Activated CD4-positive, alpha-beta T cell treated with anti-CD3 and anti-CD28 coated beads for 24 hours (primary cell): ENCODE results near the gene PNPLA2.

Source experiments
- DNase-seq, 2 donors: peaks; one replicate each; pipeline ENCODE4 v3.0.0-alpha.2; 2020; ENCODE audit warnings: low read depth in 2 of 2

PNPLA2 gene

GRCh38 chr11:858762-859339, 40.1 kb downstream of the PNPLA2 start:
- no peak for DNase-seq

- no peak for DNase-seq
These were observed 40.8 kb downstream of the PNPLA2 start for GRCh38 chr11:859394-860131.

- no peak for DNase-seq
These were observed 41.8 kb downstream of the PNPLA2 start for GRCh38 chr11:860234-861104.

- DNase-seq, result no peak
These were observed 42.4 kb downstream of the PNPLA2 start for GRCh38 chr11:861105-861479.

- DNase-seq, result no peak
These were observed 43.5 kb downstream of the PNPLA2 start for GRCh38 chr11:862081-862661.

GRCh38 chr11:862696-863022, 43.9 kb downstream of the PNPLA2 start:
- no peak for DNase-seq

GRCh38 chr11:863023-863909, 44.6 kb downstream of the PNPLA2 start:
- no peak for DNase-seq

- no peak for DNase-seq
These were observed 45.5 kb downstream of the PNPLA2 start for GRCh38 chr11:863910-864827.

- DNase-seq, result no peak
These were observed 46.2 kb downstream of the PNPLA2 start for GRCh38 chr11:864898-865297.

- DNase-seq, result no peak
These were observed 47.0 kb downstream of the PNPLA2 start for GRCh38 chr11:865462-866430.

GRCh38 chr11:866481-866880, 47.8 kb downstream of the PNPLA2 start:
- no peak for DNase-seq

- no peak for DNase-seq
These were observed 49.2 kb downstream of the PNPLA2 start for GRCh38 chr11:867856-868358.

- no peak for DNase-seq
These were observed 49.7 kb downstream of the PNPLA2 start for GRCh38 chr11:868394-868793.

- no peak for DNase-seq
These were observed 50.1 kb downstream of the PNPLA2 start for GRCh38 chr11:868802-869201.

- no peak for DNase-seq
These were observed 50.8 kb downstream of the PNPLA2 start for GRCh38 chr11:869399-870126.

- DNase-seq, result no peak
These were observed 51.4 kb downstream of the PNPLA2 start for GRCh38 chr11:870127-870413.

GRCh38 chr11:870418-870817, 51.7 kb downstream of the PNPLA2 start:
- DNase-seq, result no peak

GRCh38 chr11:871472-871871, 52.8 kb downstream of the PNPLA2 start:
- DNase-seq, result no peak

- DNase-seq, result no peak
These were observed 54.1 kb downstream of the PNPLA2 start for GRCh38 chr11:872799-873198.
